Large intestine (tissue), 3 donors: ENCODE data around the gene RTP5. TPM values are rescaled to one million over a fixed set of nuclear protein-coding genes. Genes with fewer than 3 reads are reported as not detected.

Source experiments
- DNase-seq, 2 donors: peaks; one replicate each; pipeline versions ENCODE4 v3.0.0 to v3.0.0-alpha.2; 2013
- H3K27ac ChIP-seq: one replicate; pipeline ENCODE4 v1.5.1; 2013; ENCODE audit warnings: low read length
- H3K27me3 ChIP-seq: 2 replicates; pipeline ENCODE4 v1.6.1; 2013; ENCODE audit warnings: low read length; ENCODE audit not compliant: control insufficient read depth, insufficient read depth
- H3K36me3 ChIP-seq: 2 replicates; pipeline ENCODE4 v1.6.1; 2013; ENCODE audit warnings: low read length; ENCODE audit not compliant: control insufficient read depth, insufficient read depth
- H3K4me1 ChIP-seq: one replicate; pipeline ENCODE4 v1.6.1; 2013; ENCODE audit warnings: low read length; ENCODE audit not compliant: control insufficient read depth, insufficient read depth
- H3K4me3 ChIP-seq: one replicate; pipeline ENCODE4 v1.5.1; 2013; ENCODE audit warnings: low read length
- H3K9me3 ChIP-seq: one replicate; pipeline ENCODE4 v1.6.1; 2013; ENCODE audit warnings: mild to moderate bottlenecking, low read depth, low read length, moderate library complexity; ENCODE audit not compliant: control insufficient read depth
- WGBS: methylation state at CpG from one replicate; pipeline ENCODE4 v1.1.5; 2013; ENCODE audit warnings: low lambda C conversion rate; ENCODE audit not compliant: insufficient coverage; 5-methylcytosine and 5-hydroxymethylcytosine counted together
- polyA plus RNA-seq: library from polyadenylated mRNA; unstranded; fragments of 120-200 nt; gene quantifications from one replicate; pipeline ENCODE4 v1.2.1, GENCODE V29; 2013

RTP5 gene
- polyA plus RNA-seq, 1 donor: 0.07 TPM

- Histone ChIP-seq H3K27ac (no peak overlapping the region), H3K27me3 (no peaks in the 10 kb centered on the region), H3K4me3 (no peak overlapping the region), H3K4me1 (no peaks in the 10 kb centered on the region), H3K9me3 (no peaks in the 10 kb centered on the region), H3K36me3 (no peaks in the 10 kb centered on the region)
- WGBS: 100% methylated on average over 1 of the region's 22 CpGs
- no peak for DNase-seq
These were observed 23.0 kb downstream of the RTP5 start for GRCh38 chr2:241892299-241893137.

GRCh38 chr2:241893265-241893664 is 23.7 kb downstream of the RTP5 start:
- DNase-seq: no peak
- no peaks in the 10 kb centered on the region for H3K36me3 ChIP-seq
- no peak overlapping the region for H3K27ac ChIP-seq
- H3K9me3 ChIP-seq: no peaks in the 10 kb centered on the region
- H3K27me3 ChIP-seq: no peaks in the 10 kb centered on the region
- WGBS: 60% methylated on average over 1 of the region's 16 CpGs
- H3K4me1 ChIP-seq: no peaks in the 10 kb centered on the region
- H3K4me3 ChIP-seq: no peak overlapping the region

- DNase-seq: no peak
- no peaks in the 10 kb centered on the region for H3K9me3 ChIP-seq
- H3K27me3 ChIP-seq: no peaks in the 10 kb centered on the region
- H3K36me3 ChIP-seq: no peaks in the 10 kb centered on the region
- H3K4me1 ChIP-seq: no peaks in the 10 kb centered on the region
- no CpG with 5 or more reads among the region's 23 CpGs for WGBS
- H3K4me3 ChIP-seq: no peak overlapping the region
- H3K27ac ChIP-seq: no peak overlapping the region
These were observed 24.6 kb downstream of the RTP5 start for GRCh38 chr2:241894056-241894641.

- Histone ChIP-seq H3K4me3 (no peak overlapping the region), H3K36me3 (no peaks in the 10 kb centered on the region), H3K27me3 (no peaks in the 10 kb centered on the region), H3K27ac (no peak overlapping the region), H3K4me1 (no peaks in the 10 kb centered on the region), H3K9me3 (no peaks in the 10 kb centered on the region)
- no CpG with 5 or more reads among the region's 28 CpGs for WGBS
- no peak for DNase-seq
These were observed 25.3 kb downstream of the RTP5 start for GRCh38 chr2:241894681-241895426.

GRCh38 chr2:241895427-241895711 is 25.8 kb downstream of the RTP5 start:
- Histone ChIP-seq H3K27me3 (no peaks in the 10 kb centered on the region), H3K4me1 (no peaks in the 10 kb centered on the region), H3K4me3 (no peak overlapping the region), H3K36me3 (no peaks in the 10 kb centered on the region), H3K9me3 (no peaks in the 10 kb centered on the region), H3K27ac (no peak overlapping the region)
- no peak for DNase-seq
- WGBS: no CpG with 5 or more reads among the region's 11 CpGs

GRCh38 chr2:241895712-241896641 is 26.4 kb downstream of the RTP5 start:
- DNase-seq: peak in 1 of 2 donors; percentile 41
- no peaks in the 10 kb centered on the region for H3K4me1 ChIP-seq
- H3K27me3 ChIP-seq: no peaks in the 10 kb centered on the region
- H3K27ac ChIP-seq: no peak overlapping the region
- no peaks in the 10 kb centered on the region for H3K36me3 ChIP-seq
- no peak overlapping the region for H3K4me3 ChIP-seq
- H3K9me3 ChIP-seq: no peaks in the 10 kb centered on the region
- WGBS: no CpG with 5 or more reads among the region's 26 CpGs

- no peak for DNase-seq
- Histone ChIP-seq H3K36me3 (no peaks in the 10 kb centered on the region), H3K4me3 (no peak overlapping the region), H3K9me3 (no peaks in the 10 kb centered on the region), H3K27ac (no peak overlapping the region), H3K4me1 (no peaks in the 10 kb centered on the region), H3K27me3 (peaks cover 4% of the 10 kb centered on the region)
- no CpG with 5 or more reads among the region's 10 CpGs for WGBS
These were observed 27.2 kb downstream of the RTP5 start for GRCh38 chr2:241896746-241897201.

GRCh38 chr2:241897231-241897916 is 27.8 kb downstream of the RTP5 start:
- Histone ChIP-seq H3K9me3 (peaks cover under 1% of the 10 kb centered on the region), H3K27ac (no peak overlapping the region), H3K4me1 (no peaks in the 10 kb centered on the region), H3K36me3 (no peaks in the 10 kb centered on the region), H3K4me3 (no peak overlapping the region), H3K27me3 (peaks cover 7% of the 10 kb centered on the region)
- 40% methylated on average over 1 of the region's 17 CpGs for WGBS
- no peak for DNase-seq

GRCh38 chr2:241898463-241899270 is 29.1 kb downstream of the RTP5 start:
- Histone ChIP-seq H3K36me3 (no peaks in the 10 kb centered on the region), H3K4me3 (no peak overlapping the region), H3K27ac (no peak overlapping the region), H3K27me3 (peaks cover 12% of the 10 kb centered on the region), H3K4me1 (no peaks in the 10 kb centered on the region), H3K9me3 (peaks cover 4% of the 10 kb centered on the region)
- no peak for DNase-seq
- no CpG with 5 or more reads among the region's 30 CpGs for WGBS
